Activated CD8-positive, alpha-beta memory T cell treated with anti-CD3 and anti-CD28 coated beads for 36 hours (primary cell): ENCODE measurements around the gene SLC1A1. TPM values are rescaled to one million over a fixed set of nuclear protein-coding genes. Genes with fewer than 3 reads are reported as not detected.

Experiments used
- total RNA-seq, 2 experiments: library from RNA; stranded (reverse); gene quantifications; one replicate each; pipeline ENCODE4 v1.2.3, GENCODE V29; 2021

Gene SLC1A1
- total RNA-seq, 2 experiments from 2014 or later = 0.13 to 0.17 TPM

Other genes with a start within 250 kb of the SLC1A1 start
- gene GLIS3, start 190.4 kb upstream of the SLC1A1 start, total RNA-seq = under 1 TPM; 0.27 to 0.57 TPM
- 1 to 10 TPM; 5.3 TPM for gene PLPP6, start 171.8 kb downstream of the SLC1A1 start, total RNA-seq
- gene SPATA6L, start 176.0 kb downstream of the SLC1A1 start, total RNA-seq = under 1 TPM; 0.34 to 0.40 TPM
- 10 to 100 TPM; 11.7 to 12.6 TPM for gene CDC37L1, start 189.1 kb downstream of the SLC1A1 start, total RNA-seq